ENCODE measurements around the gene NID2. TPM values are rescaled to one million over a fixed set of nuclear protein-coding genes. Genes with fewer than 3 reads are reported as not detected.

The NID2 gene
- total RNA-seq, 1 experiment from 2014 or later: 6.6 TPM

GRCh38 chr14:52029881-52030280 lies 39.0 kb downstream of the NID2 start:
- Mint-ChIP-seq H3K9me3 (peaks cover 0 to 3% of the 10 kb centered on the region in 2 experiments; a peak in 1 of 5 replicates), H3K27ac (no peak overlapping the region), H3K36me3 (ENCODE audit: insufficient read depth in 1 of 3, low read depth in 3 of 3) (peaks cover 0 to 5% (median 0%) of the 10 kb centered on the region in 3 experiments; a peak in 1 of 7 replicates), H3K4me1 (peaks cover 8 to 13% of the 10 kb centered on the region in 2 experiments; a peak in 3 of 4 replicates), H3K4me3 (no peak overlapping the region), H3K27me3 (ENCODE audit: low read depth) (no peaks in the 10 kb centered on the region)
- no peak overlapping the region for H3K56ac ChIP-seq (ENCODE audit: insufficient read length, low read depth, low read length)
- no peak overlapping the region for H4K91ac ChIP-seq (ENCODE audit: insufficient read length, low read depth, low read length)
- H3T11ph ChIP-seq (ENCODE audit: low read length): no peak overlapping the region
- H2BK120ac ChIP-seq (ENCODE audit: low read depth, low read length, poor library complexity, severe bottlenecking): no peak overlapping the region
- H2BK5ac ChIP-seq (ENCODE audit: insufficient read length, low read length): no peak overlapping the region
- no peaks in the 10 kb centered on the region for H3K4me1 ChIP-seq (ENCODE audit: insufficient read depth, low read length)
- H3K9ac ChIP-seq (ENCODE audit: extremely low read depth, insufficient read length, low read length): no peak overlapping the region
- H3K79me2 ChIP-seq (ENCODE audit: insufficient read depth, low read length): no peaks in the 10 kb centered on the region
- H3K79me1 ChIP-seq (ENCODE audit: insufficient read depth, low read depth, low read length, poor library complexity, severe bottlenecking): no peaks in the 10 kb centered on the region
- H3K23me2 ChIP-seq (ENCODE audit: insufficient read length, low read depth, low read length, poor library complexity, severe bottlenecking): no peaks in the 10 kb centered on the region
- H3K4ac ChIP-seq (ENCODE audit: low read depth, low read length): no peak overlapping the region
- no peak overlapping the region for H4K8ac ChIP-seq (replicated peaks; ENCODE audit: insufficient read length, low read depth, low read length)
- H2BK20ac ChIP-seq (ENCODE audit: low read depth, low read length, poor library complexity, severe bottlenecking): no peak overlapping the region
- no peak overlapping the region for H3K4me2 ChIP-seq (ENCODE audit: insufficient read depth, insufficient read length, low read length)
- DNase-seq: no peak
- H2BK15ac ChIP-seq (ENCODE audit: low read depth, low read length): no peak overlapping the region
- no peak overlapping the region for H3K14ac ChIP-seq (ENCODE audit: insufficient read depth, low read length)
- H4K5ac ChIP-seq (ENCODE audit: insufficient read length, low read depth, low read length): no peak overlapping the region
- H3K9me3 ChIP-seq (ENCODE audit: control insufficient read depth, low read depth, low read length): no peaks in the 10 kb centered on the region
- H4K20me1 ChIP-seq (ENCODE audit: control insufficient read depth, insufficient read depth, insufficient read length): no peaks in the 10 kb centered on the region
- no CpG with 5 or more reads among the region's 1 CpG for WGBS (ENCODE audit: extremely low coverage, insufficient read length, low lambda C conversion rate)
- no peak overlapping the region for H3K23ac ChIP-seq (ENCODE audit: insufficient read length, low read depth, low read length)
- H3K18ac ChIP-seq (ENCODE audit: insufficient read length, low read depth, low read length): no peak overlapping the region
- TF ChIP-seq CTCF (conservative IDR thresholded peaks at IDR 0.05): no peak
- no peaks in the 10 kb centered on the region for H3K27me3 ChIP-seq (ENCODE audit: insufficient read depth, low read length)
- no peak overlapping the region for H2AK5ac ChIP-seq (ENCODE audit: insufficient read length, low read length)
- H3K27ac ChIP-seq (ENCODE audit: insufficient read length, low read depth, low read length): no peak overlapping the region
- no peak overlapping the region for H2BK12ac ChIP-seq (ENCODE audit: insufficient read length, low read depth, low read length)
- no peak overlapping the region for H2AFZ ChIP-seq (ENCODE audit: low read length)

Data from H9 (cell line).